SH-SY5Y (cell line): Measurements from ENCODE around the gene CD101.

ENCODE experiments used
- GATA2 ChIP-seq: IDR thresholded peaks from 2 replicates; pipeline ENCODE4 v1.6.1; 2011; ENCODE audit warnings: mild to moderate bottlenecking, low read depth, low read length
- GATA3 ChIP-seq: IDR thresholded peaks from 2 replicates; pipeline ENCODE4 v1.6.1; 2011; ENCODE audit warnings: low read depth, mild to moderate bottlenecking, low read length, moderate library complexity

DNA sequence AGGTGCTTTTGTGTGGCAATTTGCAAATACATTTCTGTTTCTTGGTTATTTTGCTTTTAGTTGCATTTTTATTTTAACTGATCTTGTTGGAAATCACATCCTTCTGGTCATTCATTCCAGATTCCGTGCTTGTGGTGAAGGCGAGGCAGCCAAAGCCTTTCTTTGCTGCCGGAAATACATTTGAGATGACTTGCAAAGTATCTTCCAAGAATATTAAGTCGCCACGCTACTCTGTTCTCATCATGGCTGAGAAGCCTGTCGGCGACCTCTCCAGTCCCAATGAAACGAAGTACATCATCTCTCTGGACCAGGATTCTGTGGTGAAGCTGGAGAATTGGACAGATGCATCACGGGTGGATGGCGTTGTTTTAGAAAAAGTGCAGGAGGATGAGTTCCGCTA, 34.8 kb upstream of the CD101 start:
- TF ChIP-seq GATA2: no peak
- TF ChIP-seq GATA3: no peak
